ENCODE measurements around the gene CAMKK1. TPM values are rescaled to one million over a fixed set of nuclear protein-coding genes. Genes with fewer than 3 reads are reported as not detected.

CAMKK1 gene
- polyA plus RNA-seq, 1 donor (not counting 4 experiments of a cell fraction or from before 2014, with no cell fraction given), result 2.5 TPM

GRCh38 chr17:3937359-3937758 lies 44.5 kb upstream of the CAMKK1 start:
- Histone ChIP-seq H3K4me3 (ENCODE audit: control insufficient read depth in 2 of 3, extremely low read depth in 1 of 3, insufficient read depth in 2 of 3, low read depth in 1 of 3, low read length in 3 of 3) (no peak overlapping the region), H3K4me2 (ENCODE audit: control insufficient read depth, extremely low read depth, insufficient read depth, low read depth, low read length) (no peak overlapping the region), H3K9me1 (ENCODE audit: control insufficient read depth, extremely low read depth, insufficient read depth, low read length) (no peaks in the 10 kb centered on the region), H2AFZ (ENCODE audit: control insufficient read depth, low read length) (no peak overlapping the region), H3K9ac (ENCODE audit: control insufficient read depth, extremely low read depth, insufficient read depth, low read length) (no peak overlapping the region), H3K79me2 (ENCODE audit: control insufficient read depth, insufficient read depth, low read length) (no peaks in the 10 kb centered on the region), H3K27ac (ENCODE audit: control insufficient read depth, insufficient read depth, low read length) (no peak overlapping the region), H3K36me3 (ENCODE audit: control insufficient read depth in 2 of 2, extremely low read depth in 1 of 2, insufficient read depth in 2 of 2, low read length in 2 of 2) (no peaks in the 10 kb centered on the region), H4K20me1 (ENCODE audit: control insufficient read depth, extremely low read depth, insufficient read depth, low read length) (no peaks in the 10 kb centered on the region), H3K9me3 (ENCODE audit: control insufficient read depth, low read depth, low read length) (no peaks in the 10 kb centered on the region), H3K27me3 (ENCODE audit: control insufficient read depth, extremely low read depth, insufficient read depth, low read length) (no peaks in the 10 kb centered on the region), H3K4me1 (ENCODE audit: control insufficient read depth, extremely low read depth, insufficient read depth, low read length) (no peaks in the 10 kb centered on the region)
- dilution Hi-C loops (cut with MboI; ENCODE audit: extremely low pct_ligation_motif_present, low sequenced_read_pairs), result no loop called here
- TF ChIP-seq CTCF (optimal IDR thresholded peaks at IDR 0.05 in 1 of 3, IDR thresholded peaks at IDR 0.05 in 1 of 3, conservative IDR thresholded peaks at IDR 0.05 in 1 of 3; ENCODE audit: extremely low read depth in 1 of 3, insufficient read depth in 2 of 3, low read length in 3 of 3) (no peak), EZH2 (IDR thresholded peaks at IDR 0.05; ENCODE audit: low read length) (no peak)
- FAIRE-seq (no peak), DNase-seq (ENCODE audit: low read depth, low spot score) (no peak)

GRCh38 chr17:3935825-3936355 lies 43.0 kb upstream of the CAMKK1 start:
- H3K79me2 ChIP-seq (ENCODE audit: control insufficient read depth, insufficient read depth, low read length), result no peaks in the 10 kb centered on the region
- TF ChIP-seq EZH2 (IDR thresholded peaks at IDR 0.05; ENCODE audit: low read length) (no peak), CTCF (optimal IDR thresholded peaks at IDR 0.05 in 1 of 3, IDR thresholded peaks at IDR 0.05 in 1 of 3, conservative IDR thresholded peaks at IDR 0.05 in 1 of 3; ENCODE audit: extremely low read depth in 1 of 3, insufficient read depth in 2 of 3, low read length in 3 of 3) (no peak)
- H3K9me1 ChIP-seq (ENCODE audit: control insufficient read depth, extremely low read depth, insufficient read depth, low read length), result no peaks in the 10 kb centered on the region
- no peak for FAIRE-seq
- no peak for DNase-seq (ENCODE audit: low read depth, low spot score)
- H3K9ac ChIP-seq (ENCODE audit: control insufficient read depth, extremely low read depth, insufficient read depth, low read length), result no peak overlapping the region
- no peak overlapping the region for H2AFZ ChIP-seq (ENCODE audit: control insufficient read depth, low read length)
- no peaks in the 10 kb centered on the region for H3K27me3 ChIP-seq (ENCODE audit: control insufficient read depth, extremely low read depth, insufficient read depth, low read length)
- no peaks in the 10 kb centered on the region for H3K4me1 ChIP-seq (ENCODE audit: control insufficient read depth, extremely low read depth, insufficient read depth, low read length)
- H4K20me1 ChIP-seq (ENCODE audit: control insufficient read depth, extremely low read depth, insufficient read depth, low read length), result no peaks in the 10 kb centered on the region
- H3K36me3 ChIP-seq (ENCODE audit: control insufficient read depth in 2 of 2, extremely low read depth in 1 of 2, insufficient read depth in 2 of 2, low read length in 2 of 2), result no peaks in the 10 kb centered on the region
- no peak overlapping the region for H3K4me2 ChIP-seq (ENCODE audit: control insufficient read depth, extremely low read depth, insufficient read depth, low read depth, low read length)
- dilution Hi-C loops (cut with MboI; ENCODE audit: extremely low pct_ligation_motif_present, low sequenced_read_pairs), result no loop called here
- H3K27ac ChIP-seq (ENCODE audit: control insufficient read depth, insufficient read depth, low read length), result no peak overlapping the region
- H3K4me3 ChIP-seq (ENCODE audit: control insufficient read depth in 2 of 3, extremely low read depth in 1 of 3, insufficient read depth in 2 of 3, low read depth in 1 of 3, low read length in 3 of 3), result no peak overlapping the region
- H3K9me3 ChIP-seq (ENCODE audit: control insufficient read depth, low read depth, low read length), result no peaks in the 10 kb centered on the region

Data from keratinocyte (primary cell).